GM21423 (cell line): ENCODE measurements around the gene POU4F3.

Source experiments
- ATAC-seq: cut with Tn5 transposase; IDR thresholded peaks from one replicate; pipeline ENCODE4 v1.9.1; 2021; ENCODE audit warnings: mild to moderate bottlenecking, moderate library complexity; ENCODE audit not compliant: unreplicated experiment

The POU4F3 gene

GRCh38 chr5:146339715-146340259, 1.1 kb downstream of the POU4F3 start:
- no peak for ATAC-seq

- ATAC-seq: no peak
These were observed 1.8 kb downstream of the POU4F3 start for GRCh38 chr5:146340260-146341081.

- ATAC-seq: no peak
These were observed 3.2 kb downstream of the POU4F3 start for GRCh38 chr5:146341854-146342253.

- no peak for ATAC-seq
These were observed 3.9 kb downstream of the POU4F3 start for GRCh38 chr5:146342519-146342881.

- no peak for ATAC-seq
These were observed 4.5 kb downstream of the POU4F3 start for GRCh38 chr5:146342882-146343865.

GRCh38 chr5:146344155-146345118, 5.8 kb downstream of the POU4F3 start:
- no peak for ATAC-seq

- ATAC-seq: no peak
These were observed 6.6 kb downstream of the POU4F3 start for GRCh38 chr5:146345240-146345577.

- no peak for ATAC-seq
These were observed 7.1 kb downstream of the POU4F3 start for GRCh38 chr5:146345578-146346366.

GRCh38 chr5:146357126-146357525, 18.5 kb downstream of the POU4F3 start:
- no peak for ATAC-seq

GRCh38 chr5:146359836-146360235, 21.2 kb downstream of the POU4F3 start:
- no peak for ATAC-seq

- no peak for ATAC-seq
These were observed 24.7 kb downstream of the POU4F3 start for GRCh38 chr5:146363161-146363874.

- no peak for ATAC-seq
These were observed 27.0 kb downstream of the POU4F3 start for GRCh38 chr5:146365618-146366017.

- ATAC-seq: no peak
These were observed 28.3 kb downstream of the POU4F3 start for GRCh38 chr5:146366904-146367303.

GRCh38 chr5:146368137-146368536, 29.5 kb downstream of the POU4F3 start:
- ATAC-seq: no peak

GRCh38 chr5:146369691-146370090, 31.1 kb downstream of the POU4F3 start:
- no peak for ATAC-seq

GRCh38 chr5:146376821-146377220, 38.2 kb downstream of the POU4F3 start:
- no peak for ATAC-seq

GRCh38 chr5:146378986-146379385, 40.3 kb downstream of the POU4F3 start:
- no peak for ATAC-seq

- ATAC-seq: no peak
These were observed 42.1 kb downstream of the POU4F3 start for GRCh38 chr5:146380714-146381113.

GRCh38 chr5:146388386-146388785, 49.7 kb downstream of the POU4F3 start:
- no peak for ATAC-seq
